ENCODE results near the gene HRH4.

HRH4 gene

GRCh38 chr18:24465486-24465885 lies 5.0 kb downstream of the HRH4 start:
- no peak for DNase-seq (ENCODE audit: low spot score)

DNA sequence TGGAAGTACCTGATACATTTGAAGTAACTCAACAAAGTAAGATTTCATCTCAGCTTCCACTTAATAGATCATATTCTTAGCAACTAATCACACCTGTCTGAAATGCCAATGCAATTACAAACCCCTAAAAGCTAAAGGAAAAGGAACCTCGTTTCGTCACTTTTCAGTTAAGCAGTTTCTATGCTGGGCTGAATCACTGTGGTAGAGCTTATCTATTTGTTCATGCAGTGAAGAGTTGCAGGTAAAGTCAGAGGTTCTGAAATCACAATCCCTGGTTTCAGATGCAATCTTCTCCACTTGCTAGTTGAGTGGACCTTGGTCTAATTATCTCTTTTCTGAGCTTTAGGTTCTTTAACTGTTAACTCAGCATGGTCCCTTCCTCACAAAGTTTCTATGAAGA lies 6.3 kb downstream of the HRH4 start:
- DNase-seq (ENCODE audit: low spot score): no peak
- TF ChIP-seq, protein P1, sequence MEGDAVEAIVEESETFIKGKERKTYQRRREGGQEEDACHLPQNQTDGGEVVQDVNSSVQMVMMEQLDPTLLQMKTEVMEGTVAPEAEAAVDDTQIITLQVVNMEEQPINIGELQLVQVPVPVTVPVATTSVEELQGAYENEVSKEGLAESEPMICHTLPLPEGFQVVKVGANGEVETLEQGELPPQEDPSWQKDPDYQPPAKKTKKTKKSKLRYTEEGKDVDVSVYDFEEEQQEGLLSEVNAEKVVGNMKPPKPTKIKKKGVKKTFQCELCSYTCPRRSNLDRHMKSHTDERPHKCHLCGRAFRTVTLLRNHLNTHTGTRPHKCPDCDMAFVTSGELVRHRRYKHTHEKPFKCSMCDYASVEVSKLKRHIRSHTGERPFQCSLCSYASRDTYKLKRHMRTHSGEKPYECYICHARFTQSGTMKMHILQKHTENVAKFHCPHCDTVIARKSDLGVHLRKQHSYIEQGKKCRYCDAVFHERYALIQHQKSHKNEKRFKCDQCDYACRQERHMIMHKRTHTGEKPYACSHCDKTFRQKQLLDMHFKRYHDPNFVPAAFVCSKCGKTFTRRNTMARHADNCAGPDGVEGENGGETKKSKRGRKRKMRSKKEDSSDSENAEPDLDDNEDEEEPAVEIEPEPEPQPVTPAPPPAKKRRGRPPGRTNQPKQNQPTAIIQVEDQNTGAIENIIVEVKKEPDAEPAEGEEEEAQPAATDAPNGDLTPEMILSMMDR (IDR thresholded peaks at IDR 0.05; ENCODE audit: extremely low read depth, missing control alignments): no peak

More at GRCh38 chr18:24465486-24465885, 5.0 kb downstream of the HRH4 start:
- TF ChIP-seq, protein P1 (IDR thresholded peaks at IDR 0.05; ENCODE audit: extremely low read depth, missing control alignments): no peak

DNA sequence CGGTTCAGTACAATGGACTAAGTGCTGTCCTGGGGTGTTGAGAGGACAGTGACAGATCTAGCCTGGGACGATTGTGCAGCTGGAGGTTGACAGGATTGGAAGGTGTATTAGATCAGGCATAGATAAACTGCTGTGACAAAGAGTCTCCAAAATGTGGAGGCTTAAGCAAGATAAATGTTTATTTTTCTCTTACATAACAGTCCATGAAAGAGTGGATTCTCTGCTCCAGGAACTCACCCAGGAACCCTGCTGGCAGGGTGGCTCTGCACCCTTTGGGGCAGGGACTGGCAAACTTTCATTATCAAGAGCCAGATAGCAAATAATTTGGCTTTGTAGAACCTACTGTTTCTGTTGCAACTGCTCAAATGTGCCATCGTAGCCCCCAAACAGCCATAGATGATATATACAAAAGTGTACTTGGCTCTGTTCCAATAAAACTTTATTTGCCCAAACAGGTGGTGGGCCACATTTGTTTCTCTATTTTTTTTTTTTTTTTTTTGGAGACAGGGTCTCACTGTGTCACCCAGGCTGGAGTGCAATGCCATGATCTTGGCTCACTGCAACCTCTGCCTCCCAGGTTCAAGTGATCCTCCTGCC lies 9.7 kb downstream of the HRH4 start:
- TF ChIP-seq, protein P1 (IDR thresholded peaks at IDR 0.05; ENCODE audit: extremely low read depth, missing control alignments): no peak
- no peak for DNase-seq (ENCODE audit: low spot score)

DNA sequence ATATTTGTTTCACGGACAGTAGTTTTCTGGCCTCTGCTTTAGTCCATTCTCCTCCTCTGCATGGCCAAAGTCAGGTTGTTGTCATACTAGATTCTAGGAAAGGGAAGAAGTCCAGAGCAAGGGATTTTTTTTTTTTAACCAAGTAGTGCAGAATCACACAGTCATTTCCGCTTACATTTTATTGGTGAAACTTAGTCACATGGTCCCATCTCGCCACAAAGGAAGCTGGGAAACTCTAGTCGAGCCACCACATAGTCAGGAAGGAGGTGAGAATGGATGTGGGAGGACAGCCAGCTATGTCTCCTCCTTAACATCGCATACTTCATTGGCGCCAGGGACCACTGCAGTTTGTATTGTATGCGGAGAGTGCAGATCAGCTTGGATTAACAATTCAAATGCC lies 10.4 kb downstream of the HRH4 start:
- TF ChIP-seq, protein P1 (IDR thresholded peaks at IDR 0.05; ENCODE audit: extremely low read depth, missing control alignments): no peak
- DNase-seq (ENCODE audit: low spot score): no peak

DNA sequence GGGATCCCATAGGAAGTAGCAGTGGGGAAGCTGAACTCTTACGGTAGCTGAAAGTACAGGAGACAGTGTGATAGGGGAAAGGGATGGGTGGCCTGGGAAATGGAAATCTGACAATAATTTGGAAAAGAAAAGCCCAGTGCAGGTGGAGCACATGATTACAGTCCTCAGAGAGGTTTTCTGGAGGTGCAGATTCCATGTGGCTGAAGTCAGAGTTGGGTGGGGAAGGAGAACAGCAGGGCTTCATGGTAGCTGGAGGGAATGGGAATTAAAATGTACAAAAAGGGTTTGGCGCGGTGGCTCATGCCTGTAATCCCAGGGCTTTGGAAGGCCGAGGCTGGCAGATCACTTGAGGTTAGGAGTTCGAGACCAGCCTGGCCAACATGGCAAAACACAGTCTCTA lies 12.2 kb downstream of the HRH4 start:
- DNase-seq (ENCODE audit: low spot score): no peak
- TF ChIP-seq, protein P1 (IDR thresholded peaks at IDR 0.05; ENCODE audit: extremely low read depth, missing control alignments): no peak

- no peak for DNase-seq (ENCODE audit: low spot score)
- TF ChIP-seq, protein P1 (IDR thresholded peaks at IDR 0.05; ENCODE audit: extremely low read depth, missing control alignments): no peak
Observed at GRCh38 chr18:24474406-24474805, 14.0 kb downstream of the HRH4 start.

- DNase-seq (ENCODE audit: low spot score): no peak
- TF ChIP-seq, protein P1 (IDR thresholded peaks at IDR 0.05; ENCODE audit: extremely low read depth, missing control alignments): no peak
Observed at GRCh38 chr18:24475926-24476589, 15.6 kb downstream of the HRH4 start.

Measured in GM20000 (cell line).